Loucy (cell line): Measurements from ENCODE around the gene SLC6A12.

Experiments used
- H2AFZ ChIP-seq: fragments of 200-600 bp; sonication (generic); 2 replicates; pipeline ENCODE4 v1.6.0; 2016; ENCODE audit warnings: antibody characterized with exemption, mild to moderate bottlenecking, low read length, moderate library complexity
- H3F3A ChIP-seq: fragments of 200-600 bp; 2 replicates; pipeline ENCODE4 v1.6.0; 2016; ENCODE audit warnings: antibody characterized with exemption, low read depth, mild to moderate bottlenecking
- H3K27me3 ChIP-seq: fragments of 200-600 bp; sonication (generic); 2 replicates; pipeline ENCODE4 v1.6.1; 2014; ENCODE audit warnings: low read length, mild to moderate bottlenecking; ENCODE audit not compliant: insufficient read depth, poor library complexity, severe bottlenecking
- H3K36me3 ChIP-seq: fragments of 200-600 bp; sonication (generic); 2 replicates; pipeline ENCODE4 v1.6.1; 2016; ENCODE audit warnings: low read length; ENCODE audit not compliant: insufficient read depth
- H3K4me1 ChIP-seq: fragments of 200-600 bp; sonication (generic); 2 replicates; pipeline ENCODE4 v1.5.1; 2014; ENCODE audit warnings: low read length, mild to moderate bottlenecking; ENCODE audit not compliant: insufficient read depth, poor library complexity, severe bottlenecking
- H3K4me2 ChIP-seq: fragments of 200-600 bp; sonication (generic); 2 replicates; pipeline ENCODE4 v1.6.0; 2014; ENCODE audit warnings: antibody characterized with exemption, low read length, low read depth, mild to moderate bottlenecking; ENCODE audit not compliant: poor library complexity, severe bottlenecking
- H3K4me3 ChIP-seq: fragments of 200-600 bp; sonication (generic); 2 replicates; pipeline ENCODE4 v1.5.1; 2014; ENCODE audit warnings: low read length, mild to moderate bottlenecking, mixed read lengths; ENCODE audit not compliant: poor library complexity, severe bottlenecking
- H3K79me2 ChIP-seq: fragments of 200-600 bp; sonication (generic); 2 replicates; pipeline ENCODE4 v1.6.1; 2014; ENCODE audit warnings: low read length; ENCODE audit not compliant: insufficient read depth
- H3K9ac ChIP-seq: fragments of 200-600 bp; sonication (generic); 2 replicates; pipeline ENCODE4 v1.6.0; 2014; ENCODE audit warnings: mild to moderate bottlenecking, low read depth, low read length, moderate library complexity; ENCODE audit not compliant: poor library complexity, severe bottlenecking
- H3K9me2 ChIP-seq: fragments of 200-600 bp; sonication (generic); replicated peaks from 2 replicates; pipeline ENCODE4 v1.6.1; 2016; ENCODE audit warnings: low read depth, low read length, mixed read lengths
- H3K9me3 ChIP-seq: fragments of 200-600 bp; sonication (generic); 2 replicates; pipeline ENCODE4 v1.6.1; 2014; ENCODE audit warnings: mild to moderate bottlenecking, antibody characterized with exemption, low read length, low read depth; ENCODE audit not compliant: insufficient read depth
- H4K20me1 ChIP-seq: fragments of 200-600 bp; sonication (generic); 2 replicates; pipeline ENCODE4 v1.6.0; 2014; ENCODE audit warnings: antibody characterized with exemption, low read length, mild to moderate bottlenecking; ENCODE audit not compliant: insufficient read depth, poor library complexity, severe bottlenecking
- CTCF ChIP-seq: fragments of 200-600 bp; sonication (generic); conservative IDR thresholded peaks from 2 replicates; pipeline ENCODE4 v1.5.1; 2014; ENCODE audit warnings: mild to moderate bottlenecking, antibody characterized with exemption, low read length
- EZH2phosphoT487 ChIP-seq: fragments of 200-600 bp; IDR thresholded peaks from 2 replicates; pipeline ENCODE4 v1.6.1; 2018; ENCODE audit warnings: antibody characterized with exemption, mild to moderate bottlenecking, moderate library complexity, borderline replicate concordance

The SLC6A12 gene

GRCh38 chr12:204261-204678 lies 9.7 kb downstream of the SLC6A12 start:
- Histone ChIP-seq H3K4me1 (no peaks in the 10 kb centered on the region), H3K4me3 (no peak overlapping the region), H3K27me3 (no peaks in the 10 kb centered on the region), H4K20me1 (no peaks in the 10 kb centered on the region), H3K9ac (no peak overlapping the region), H2AFZ (no peak overlapping the region), H3K9me2 (no peaks in the 10 kb centered on the region), H3K4me2 (no peak overlapping the region), H3K36me3 (no peaks in the 10 kb centered on the region), H3F3A (no peaks in the 10 kb centered on the region), H3K9me3 (no peaks in the 10 kb centered on the region), H3K79me2 (no peaks in the 10 kb centered on the region)
- TF ChIP-seq CTCF (no peak), EZH2phosphoT487 (no peak)

GRCh38 chr12:203462-204260 lies 10.3 kb downstream of the SLC6A12 start:
- Histone ChIP-seq H3K27me3 (no peaks in the 10 kb centered on the region), H3K4me3 (no peak overlapping the region), H3K4me2 (no peak overlapping the region), H4K20me1 (no peaks in the 10 kb centered on the region), H3K36me3 (no peaks in the 10 kb centered on the region), H3K79me2 (no peaks in the 10 kb centered on the region), H3K9me3 (no peaks in the 10 kb centered on the region), H3K4me1 (no peaks in the 10 kb centered on the region), H3K9ac (no peak overlapping the region), H3K9me2 (no peaks in the 10 kb centered on the region), H3F3A (no peaks in the 10 kb centered on the region), H2AFZ (no peak overlapping the region)
- no peak for TF ChIP-seq CTCF
- TF ChIP-seq EZH2phosphoT487: no peak

GRCh38 chr12:203074-203461 lies 10.9 kb downstream of the SLC6A12 start:
- no peak overlapping the region for H3K9ac ChIP-seq
- no peaks in the 10 kb centered on the region for H3K4me1 ChIP-seq
- H3F3A ChIP-seq: no peaks in the 10 kb centered on the region
- no peaks in the 10 kb centered on the region for H3K79me2 ChIP-seq
- no peaks in the 10 kb centered on the region for H3K9me3 ChIP-seq
- TF ChIP-seq EZH2phosphoT487 (no peak), CTCF (no peak)
- H3K4me3 ChIP-seq: no peak overlapping the region
- H4K20me1 ChIP-seq: no peaks in the 10 kb centered on the region
- H3K36me3 ChIP-seq: no peaks in the 10 kb centered on the region
- H3K9me2 ChIP-seq: no peaks in the 10 kb centered on the region
- H3K4me2 ChIP-seq: no peak overlapping the region
- no peaks in the 10 kb centered on the region for H3K27me3 ChIP-seq
- H2AFZ ChIP-seq: no peak overlapping the region
